ENCODE results near the gene ERBB4.

DNA sequence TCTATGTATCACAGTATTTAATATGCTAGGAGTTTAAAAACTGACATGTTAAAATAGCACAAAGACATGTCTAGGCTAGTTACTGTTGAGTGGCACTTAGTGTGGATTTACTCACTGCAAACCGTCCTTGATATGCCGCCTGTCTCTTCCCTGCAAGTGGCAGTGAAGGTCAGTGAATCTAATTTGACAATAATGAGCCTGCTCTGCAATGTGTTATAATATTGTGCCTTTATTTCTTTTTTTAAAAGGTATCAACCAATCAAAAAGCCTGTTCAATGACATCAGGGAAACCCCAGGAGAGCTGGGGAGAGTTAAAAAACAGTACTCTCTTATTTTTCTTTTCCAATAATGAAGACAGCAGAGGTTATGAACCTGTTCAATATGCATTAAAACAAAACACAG lies 384.1 kb downstream of the ERBB4 start:
- TF ChIP-seq, protein P1, sequence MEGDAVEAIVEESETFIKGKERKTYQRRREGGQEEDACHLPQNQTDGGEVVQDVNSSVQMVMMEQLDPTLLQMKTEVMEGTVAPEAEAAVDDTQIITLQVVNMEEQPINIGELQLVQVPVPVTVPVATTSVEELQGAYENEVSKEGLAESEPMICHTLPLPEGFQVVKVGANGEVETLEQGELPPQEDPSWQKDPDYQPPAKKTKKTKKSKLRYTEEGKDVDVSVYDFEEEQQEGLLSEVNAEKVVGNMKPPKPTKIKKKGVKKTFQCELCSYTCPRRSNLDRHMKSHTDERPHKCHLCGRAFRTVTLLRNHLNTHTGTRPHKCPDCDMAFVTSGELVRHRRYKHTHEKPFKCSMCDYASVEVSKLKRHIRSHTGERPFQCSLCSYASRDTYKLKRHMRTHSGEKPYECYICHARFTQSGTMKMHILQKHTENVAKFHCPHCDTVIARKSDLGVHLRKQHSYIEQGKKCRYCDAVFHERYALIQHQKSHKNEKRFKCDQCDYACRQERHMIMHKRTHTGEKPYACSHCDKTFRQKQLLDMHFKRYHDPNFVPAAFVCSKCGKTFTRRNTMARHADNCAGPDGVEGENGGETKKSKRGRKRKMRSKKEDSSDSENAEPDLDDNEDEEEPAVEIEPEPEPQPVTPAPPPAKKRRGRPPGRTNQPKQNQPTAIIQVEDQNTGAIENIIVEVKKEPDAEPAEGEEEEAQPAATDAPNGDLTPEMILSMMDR (conservative IDR thresholded peaks at IDR 0.05; ENCODE audit: low read length): no peak
- TF ChIP-seq EZH2phosphoT487 (IDR thresholded peaks at IDR 0.05; ENCODE audit: borderline replicate concordance, low read depth, low read length): no peak
